SK-N-SH (cell line): ENCODE measurements around the gene CCDC191. TPM values are rescaled to one million over a fixed set of nuclear protein-coding genes. Genes with fewer than 3 reads are reported as not detected.

Experiments
- CTCF ChIA-PET: fragments of 300-600, 350-600 bp; formaldehyde crosslinking; extraction: SDS; loops from one replicate; lab custom pipeline; 2021; lab: Yijun Ruan, JAX
- POLR2A ChIA-PET: fragments of 350-600 bp; sonication (Branson Sonifier 250); formaldehyde crosslinking; extraction: SDS; loops from one replicate; lab custom pipeline; 2020; ENCODE audit warnings: antibody characterized with exemption, inconsistent platforms; lab: Yijun Ruan, JAX
- DNase-seq: peaks from one replicate; pipeline ENCODE4 v3.0.0; 2012
- H2AFZ ChIP-seq: fragments of 200-600 bp; sonication (generic); 2 replicates; pipeline ENCODE4 v1.8.1; 2016; ENCODE audit warnings: antibody characterized with exemption, mild to moderate bottlenecking, low read depth
- H3F3A ChIP-seq: fragments of 200-600 bp; sonication (generic); replicated peaks from 2 replicates; pipeline ENCODE3; 2016; ENCODE audit warnings: antibody characterized with exemption, mild to moderate bottlenecking; ENCODE audit not compliant: insufficient read depth
- H3K27ac ChIP-seq, 2 experiments: fragments of 200-500 bp in 1 of 2; fragments of 200-600 bp in 1 of 2; sonication (Bioruptor generic) in 1 of 2; sonication (generic), shearing (Covaris generic) in 1 of 2; 2 replicates each; pipeline versions ENCODE4 v1.5.1 to v1.6.1; 2014 to 2016; ENCODE audit warnings: low read depth in 2 of 2, inconsistent platforms in 1 of 2, low read length in 1 of 2, mild to moderate bottlenecking in 1 of 2, mixed read lengths in 1 of 2
- H3K27me3 ChIP-seq: fragments of 200-600 bp; sonication (generic), shearing (Covaris generic); 2 replicates; pipeline ENCODE4 v1.6.1; 2016; ENCODE audit warnings: mixed run types; ENCODE audit not compliant: insufficient read depth
- H3K36me3 ChIP-seq, 2 experiments: fragments of 200-500 bp in 1 of 2; fragments of 200-600 bp in 1 of 2; sonication (Bioruptor generic) in 1 of 2; sonication (generic) in 1 of 2; replicated peaks in 1 of 2; 2 replicates each; pipeline versions ENCODE3 to v1.5.1; 2014 to 2016; ENCODE audit warnings: low read length in 1 of 2, mild to moderate bottlenecking in 1 of 2; ENCODE audit not compliant: insufficient read depth in 2 of 2, control insufficient read depth in 1 of 2
- H3K4me1 ChIP-seq, 2 experiments: fragments of 200-500 bp in 1 of 2; fragments of 200-600 bp in 1 of 2; sonication (Bioruptor generic) in 1 of 2; sonication (generic), shearing (Covaris generic) in 1 of 2; 2 replicates each; pipeline versions ENCODE4 v1.5.1 to v1.6.1; 2014 to 2016; ENCODE audit warnings: low read depth in 1 of 2, low read length in 1 of 2, mixed run types in 1 of 2; ENCODE audit not compliant: insufficient read depth in 2 of 2, control insufficient read depth in 1 of 2
- H3K4me2 ChIP-seq: fragments of 200-600 bp; sonication (generic), shearing (Covaris generic); 2 replicates; pipeline ENCODE4 v1.6.1; 2017; ENCODE audit warnings: mixed run types
- H3K4me3 ChIP-seq, 2 experiments: fragments of 200-500 bp in 1 of 2; fragments of 200-600 bp in 1 of 2; sonication (Bioruptor generic) in 1 of 2; sonication (generic), shearing (Covaris generic) in 1 of 2; 2 replicates each; pipeline versions ENCODE4 v1.5.1 to v1.8.1; 2014 to 2016; ENCODE audit warnings: low read depth in 2 of 2, inconsistent platforms in 1 of 2, low read length in 1 of 2, mild to moderate bottlenecking in 1 of 2, mixed read lengths in 1 of 2, moderate library complexity in 1 of 2
- H3K79me2 ChIP-seq: fragments of 200-600 bp; sonication (generic); 2 replicates; pipeline ENCODE4 v1.8.1; 2017; ENCODE audit warnings: mild to moderate bottlenecking; ENCODE audit not compliant: insufficient read depth
- H3K9ac ChIP-seq: fragments of 200-600 bp; sonication (generic); 2 replicates; pipeline ENCODE4 v1.6.1; 2017; ENCODE audit warnings: mixed run types
- H3K9me2 ChIP-seq: fragments of 200-600 bp; sonication (generic); 2 replicates; pipeline ENCODE4 v1.6.1; 2017; ENCODE audit warnings: mixed run types
- H3K9me3 ChIP-seq: fragments of 200-600 bp; sonication (generic); 2 replicates; pipeline ENCODE4 v1.6.1; 2017; ENCODE audit warnings: mixed run types, mild to moderate bottlenecking, moderate library complexity
- H4K20me1 ChIP-seq: fragments of 200-600 bp; sonication (generic); 2 replicates; pipeline ENCODE4 v1.6.1; 2017; ENCODE audit warnings: mild to moderate bottlenecking, mixed run types; ENCODE audit not compliant: insufficient read depth
- CHD2 ChIP-seq: fragments of 150-350 bp; IDR thresholded peaks from 2 replicates; pipeline ENCODE4 v1.6.1; 2018; ENCODE audit warnings: low read length; ENCODE audit not compliant: partially characterized antibody
- CTCF ChIP-seq: fragments of 200-600 bp; sonication (generic); IDR thresholded peaks from 2 replicates; pipeline ENCODE4 v1.6.1; 2017; ENCODE audit warnings: antibody characterized with exemption, mild to moderate bottlenecking, moderate library complexity
- FOSL2 ChIP-seq: IDR thresholded peaks from 2 replicates; pipeline ENCODE4 v1.4.0; 2012; ENCODE audit warnings: low read depth, mild to moderate bottlenecking, moderate library complexity, borderline replicate concordance
- FOXM1 ChIP-seq: IDR thresholded peaks from 2 replicates; pipeline ENCODE4 v1.4.0; 2012; ENCODE audit warnings: low read depth, mild to moderate bottlenecking
- GABPA ChIP-seq: IDR thresholded peaks from 2 replicates; pipeline ENCODE4 v1.4.0; 2012; ENCODE audit warnings: low read depth, mild to moderate bottlenecking
- MEF2A ChIP-seq: IDR thresholded peaks from 2 replicates; pipeline ENCODE4 v1.4.0; 2012; ENCODE audit warnings: low read depth, borderline replicate concordance
- NFIC ChIP-seq: IDR thresholded peaks from 2 replicates; pipeline ENCODE4 v1.4.0; 2012; ENCODE audit warnings: borderline replicate concordance
- PBX3 ChIP-seq: IDR thresholded peaks from 2 replicates; pipeline ENCODE4; 2012
- RAD21 ChIP-seq: IDR thresholded peaks from 2 replicates; pipeline ENCODE4 v1.6.1; 2012; ENCODE audit warnings: mild to moderate bottlenecking, low read length
- RCOR1 ChIP-seq: fragments of 150-350 bp; IDR thresholded peaks from 2 replicates; pipeline ENCODE4 v1.6.1; 2017; ENCODE audit warnings: antibody characterized with exemption, low read length
- RFX5 ChIP-seq: IDR thresholded peaks from 2 replicates; pipeline ENCODE4 v1.6.1; 2012; ENCODE audit warnings: mild to moderate bottlenecking, improper control_type of control experiment, low read length
- SIN3A ChIP-seq: IDR thresholded peaks from 2 replicates; pipeline ENCODE4 v1.6.1; 2012; ENCODE audit warnings: low read depth, mild to moderate bottlenecking, low read length, moderate library complexity, borderline replicate concordance
- TAF1 ChIP-seq: IDR thresholded peaks from 2 replicates; pipeline ENCODE4 v1.6.1; 2012; ENCODE audit warnings: low read depth, mild to moderate bottlenecking, low read length, moderate library complexity, borderline replicate concordance
- TCF12 ChIP-seq: IDR thresholded peaks from 2 replicates; pipeline ENCODE4 v1.4.0; 2012
- TEAD4 ChIP-seq: IDR thresholded peaks from 2 replicates; pipeline ENCODE4 v1.4.0; 2012; ENCODE audit warnings: mild to moderate bottlenecking, borderline replicate concordance; ENCODE audit not compliant: insufficient read depth
- USF1 ChIP-seq: IDR thresholded peaks from 2 replicates; pipeline ENCODE4 v1.4.0; 2012; ENCODE audit warnings: low read depth, borderline replicate concordance
- YY1 ChIP-seq: IDR thresholded peaks from 2 replicates; pipeline ENCODE4 v1.4.0; 2012; ENCODE audit warnings: low read depth, mild to moderate bottlenecking
- WGBS: methylation state at CpG from one replicate; pipeline ENCODE4 v1.1.6; 2017; ENCODE audit warnings: low lambda C conversion rate; 5-methylcytosine and 5-hydroxymethylcytosine counted together
- polyA plus RNA-seq, 3 experiments: library from polyadenylated mRNA; depleted of rRNA; stranded (reverse); fragments of >200 nt; gene quantifications; 2 replicates each; pipeline ENCODE4 v1.2.3, GENCODE V29; 2012
- TF ChIP-seq, protein P1 (sequence below): fragments of 150-350 bp; IDR thresholded peaks from 2 replicates; pipeline ENCODE4 v1.6.1; 2016; ENCODE audit warnings: mild to moderate bottlenecking, low read depth, low read length
- TF ChIP-seq, protein P2 (sequence below): IDR thresholded peaks from 2 replicates; pipeline ENCODE4 v1.6.1; 2012; ENCODE audit warnings: mild to moderate bottlenecking, low read depth, low read length, moderate library complexity

Gene CCDC191
- polyA plus RNA-seq, 1 of the 3 experiments (the other 2 are of a cell fraction), result 3.1 TPM

DNA sequence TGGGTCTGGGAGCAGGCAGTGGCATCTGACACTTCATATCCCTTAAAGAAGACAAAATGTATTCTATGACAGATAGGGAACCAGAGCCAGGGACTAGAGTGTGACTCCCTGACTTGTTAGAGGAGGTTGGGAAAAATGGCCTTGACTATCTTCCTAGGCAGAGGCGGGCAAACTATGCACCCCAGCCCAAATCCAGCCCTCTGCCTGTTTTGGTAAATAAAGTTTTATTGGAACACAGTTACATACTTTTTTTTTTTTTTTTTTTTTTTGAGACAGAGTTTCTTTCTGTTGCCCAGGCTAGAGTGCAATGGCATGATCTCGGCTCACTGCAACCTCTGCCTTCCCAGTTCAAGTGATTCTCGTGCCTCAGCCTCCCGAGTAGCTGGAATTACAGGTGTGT is 47.5 kb upstream of the CCDC191 start:
- no peak overlapping the region for H3K4me3 ChIP-seq
- ChIA-PET CTCF (no interaction called here), POLR2A (no interaction called here)
- no peaks in the 10 kb centered on the region for H3K9me2 ChIP-seq
- no peaks in the 10 kb centered on the region for H3K36me3 ChIP-seq
- no peaks in the 10 kb centered on the region for H3K27me3 ChIP-seq
- H3K4me1 ChIP-seq, result no peaks in the 10 kb centered on the region
- no peak overlapping the region for H3K27ac ChIP-seq
- no peak overlapping the region for H3K4me2 ChIP-seq
- no peaks in the 10 kb centered on the region for H3K79me2 ChIP-seq
- H3K9me3 ChIP-seq, result no peaks in the 10 kb centered on the region
- no peaks in the 10 kb centered on the region for H4K20me1 ChIP-seq
- H2AFZ ChIP-seq, result no peak overlapping the region
- no peak overlapping the region for H3K9ac ChIP-seq
- no peak for DNase-seq
- H3F3A ChIP-seq, result no peaks in the 10 kb centered on the region
- WGBS, result 48% methylated on average over 4 of the region's 4 CpGs
- TF ChIP-seq TAF1, result no peak
- TF ChIP-seq GABPA, result no peak
- no peak for TF ChIP-seq TEAD4
- TF ChIP-seq RFX5, result no peak
- TF ChIP-seq PBX3, result no peak
- TF ChIP-seq YY1, result no peak
- no peak for TF ChIP-seq CTCF
- TF ChIP-seq, protein P1, sequence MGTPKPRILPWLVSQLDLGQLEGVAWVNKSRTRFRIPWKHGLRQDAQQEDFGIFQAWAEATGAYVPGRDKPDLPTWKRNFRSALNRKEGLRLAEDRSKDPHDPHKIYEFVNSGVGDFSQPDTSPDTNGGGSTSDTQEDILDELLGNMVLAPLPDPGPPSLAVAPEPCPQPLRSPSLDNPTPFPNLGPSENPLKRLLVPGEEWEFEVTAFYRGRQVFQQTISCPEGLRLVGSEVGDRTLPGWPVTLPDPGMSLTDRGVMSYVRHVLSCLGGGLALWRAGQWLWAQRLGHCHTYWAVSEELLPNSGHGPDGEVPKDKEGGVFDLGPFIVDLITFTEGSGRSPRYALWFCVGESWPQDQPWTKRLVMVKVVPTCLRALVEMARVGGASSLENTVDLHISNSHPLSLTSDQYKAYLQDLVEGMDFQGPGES, result no peak
- TF ChIP-seq TCF12, result no peak
- no peak for TF ChIP-seq FOSL2
- TF ChIP-seq NFIC, result no peak
- TF ChIP-seq SIN3A, result no peak
- TF ChIP-seq RCOR1, result no peak
- no peak for TF ChIP-seq MEF2A
- TF ChIP-seq USF1, result no peak
- TF ChIP-seq, protein P2, sequence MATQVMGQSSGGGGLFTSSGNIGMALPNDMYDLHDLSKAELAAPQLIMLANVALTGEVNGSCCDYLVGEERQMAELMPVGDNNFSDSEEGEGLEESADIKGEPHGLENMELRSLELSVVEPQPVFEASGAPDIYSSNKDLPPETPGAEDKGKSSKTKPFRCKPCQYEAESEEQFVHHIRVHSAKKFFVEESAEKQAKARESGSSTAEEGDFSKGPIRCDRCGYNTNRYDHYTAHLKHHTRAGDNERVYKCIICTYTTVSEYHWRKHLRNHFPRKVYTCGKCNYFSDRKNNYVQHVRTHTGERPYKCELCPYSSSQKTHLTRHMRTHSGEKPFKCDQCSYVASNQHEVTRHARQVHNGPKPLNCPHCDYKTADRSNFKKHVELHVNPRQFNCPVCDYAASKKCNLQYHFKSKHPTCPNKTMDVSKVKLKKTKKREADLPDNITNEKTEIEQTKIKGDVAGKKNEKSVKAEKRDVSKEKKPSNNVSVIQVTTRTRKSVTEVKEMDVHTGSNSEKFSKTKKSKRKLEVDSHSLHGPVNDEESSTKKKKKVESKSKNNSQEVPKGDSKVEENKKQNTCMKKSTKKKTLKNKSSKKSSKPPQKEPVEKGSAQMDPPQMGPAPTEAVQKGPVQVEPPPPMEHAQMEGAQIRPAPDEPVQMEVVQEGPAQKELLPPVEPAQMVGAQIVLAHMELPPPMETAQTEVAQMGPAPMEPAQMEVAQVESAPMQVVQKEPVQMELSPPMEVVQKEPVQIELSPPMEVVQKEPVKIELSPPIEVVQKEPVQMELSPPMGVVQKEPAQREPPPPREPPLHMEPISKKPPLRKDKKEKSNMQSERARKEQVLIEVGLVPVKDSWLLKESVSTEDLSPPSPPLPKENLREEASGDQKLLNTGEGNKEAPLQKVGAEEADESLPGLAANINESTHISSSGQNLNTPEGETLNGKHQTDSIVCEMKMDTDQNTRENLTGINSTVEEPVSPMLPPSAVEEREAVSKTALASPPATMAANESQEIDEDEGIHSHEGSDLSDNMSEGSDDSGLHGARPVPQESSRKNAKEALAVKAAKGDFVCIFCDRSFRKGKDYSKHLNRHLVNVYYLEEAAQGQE, result no peak
- TF ChIP-seq FOXM1, result no peak
- no peak for TF ChIP-seq CHD2
- no peak for TF ChIP-seq RAD21
